ENCODE results near the gene SYNJ1. TPM values are rescaled to one million over a fixed set of nuclear protein-coding genes. Genes with fewer than 3 reads are reported as not detected.
A peak's percentile ranks its signal among the peaks of the same experiment; 100 is the strongest.

SYNJ1 gene
- total and polyA plus RNA-seq, 9 of the 15 experiments (the other 6 are each of a cell fraction or from before 2014, with no cell fraction given) = 2.4 to 10.6 (median 5.6) TPM

- TF ChIP-seq HINFP (tag; conservative IDR thresholded peaks at IDR 0.05; ENCODE audit: low read depth) (peak; percentile 69; the same call in 1 of the 2 replicates), L3MBTL2 (IDR thresholded peaks at IDR 0.05) (peak; percentile 62), GTF2B (IDR thresholded peaks at IDR 0.05; ENCODE audit: extremely low read depth, insufficient read length) (no peak), SMAD1 (IDR thresholded peaks at IDR 0.05; ENCODE audit: low read depth, low read length, partially characterized antibody) (peak; percentile 28), ZZZ3 (IDR thresholded peaks at IDR 0.05) (peak; percentile 22; the same call in 1 of the 2 replicates), ZNF224 (CRISPR knock-in tag; IDR thresholded peaks at IDR 0.05) (no peak), ZNF398 (CRISPR knock-in tag; IDR thresholded peaks at IDR 0.05) (no peak), HMG20B (CRISPR knock-in tag; IDR thresholded peaks at IDR 0.05) (no peak), USF1 (CRISPR knock-in tag; IDR thresholded peaks at IDR 0.05) (peak; percentile 17; the same call in 1 of the 2 replicates), ZNF318 (IDR thresholded peaks at IDR 0.05; ENCODE audit: borderline replicate concordance in 1 of 2, low read depth in 1 of 2) (0 out of 4 replicates have a peak, but pooled peaks of 1 of the 2 experiments have one; percentile 33), SLC30A9 (CRISPR knock-in tag; IDR thresholded peaks at IDR 0.05) (no peak), HEY1 (CRISPR knock-in tag; IDR thresholded peaks at IDR 0.05; ENCODE audit: borderline replicate concordance) (no peak)
Measured at GRCh38 chr21:32612075-32612998, 115.5 kb downstream of the SYNJ1 start, which contains the start of gene CFAP298 (continued).

Data from K562 (cell line).